GM12873 (cell line): ENCODE measurements around the gene SSC5D.

Experiments
- TF ChIP-seq, protein P1 (sequence below): IDR thresholded peaks from 2 replicates; pipeline ENCODE4 v1.5.1; 2012; ENCODE audit warnings: low read depth, mild to moderate bottlenecking, moderate library complexity, low read length, control low read depth; ENCODE audit not compliant: insufficient read depth; ENCODE audit errors: missing control alignments

The SSC5D gene

DNA sequence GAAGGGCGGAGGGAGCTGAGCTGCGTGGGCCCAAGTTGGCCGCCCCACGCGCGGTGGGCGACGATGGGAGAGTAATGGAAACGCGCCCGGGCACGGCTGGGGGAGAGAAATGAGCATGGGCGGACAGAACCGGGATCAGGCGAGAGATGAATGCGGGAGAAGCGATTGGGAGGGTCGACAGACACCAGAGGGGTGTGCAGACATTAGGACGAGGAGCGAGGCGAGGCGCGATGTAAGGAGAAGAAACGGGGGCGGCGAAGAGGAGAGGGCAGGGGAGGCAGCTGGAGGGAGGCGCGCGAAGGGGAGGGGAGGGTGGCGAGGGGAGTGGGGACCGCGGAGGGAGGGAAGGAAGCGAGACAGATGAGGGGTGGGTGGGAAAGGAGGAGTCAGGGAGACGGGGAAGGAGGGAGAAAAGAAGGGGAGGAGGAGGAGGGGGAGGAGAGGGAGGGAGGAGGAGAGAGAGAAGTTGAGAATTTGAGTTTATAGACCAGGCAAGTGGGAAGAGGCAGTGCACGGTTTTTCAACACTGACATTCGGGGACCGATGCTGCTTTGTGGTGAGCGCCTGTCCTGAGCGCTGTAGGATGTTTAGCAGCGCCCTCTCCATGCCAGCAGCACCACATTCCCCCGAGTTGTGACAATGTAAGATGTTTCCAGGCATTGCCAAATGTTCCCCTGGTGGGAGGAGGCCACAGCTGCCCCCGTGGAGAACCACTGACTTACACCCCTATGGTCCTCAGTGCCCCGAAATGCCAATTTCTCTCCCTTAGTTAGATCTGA, 45.0 kb upstream of the SSC5D start, which contains the start of gene SHISA7:
SHISA7 (minus strand) TSS at position 256 of the 779 bp plus-strand sequence. CDS start 437 bp downstream, outside the sequence.
- TF ChIP-seq, protein P1, sequence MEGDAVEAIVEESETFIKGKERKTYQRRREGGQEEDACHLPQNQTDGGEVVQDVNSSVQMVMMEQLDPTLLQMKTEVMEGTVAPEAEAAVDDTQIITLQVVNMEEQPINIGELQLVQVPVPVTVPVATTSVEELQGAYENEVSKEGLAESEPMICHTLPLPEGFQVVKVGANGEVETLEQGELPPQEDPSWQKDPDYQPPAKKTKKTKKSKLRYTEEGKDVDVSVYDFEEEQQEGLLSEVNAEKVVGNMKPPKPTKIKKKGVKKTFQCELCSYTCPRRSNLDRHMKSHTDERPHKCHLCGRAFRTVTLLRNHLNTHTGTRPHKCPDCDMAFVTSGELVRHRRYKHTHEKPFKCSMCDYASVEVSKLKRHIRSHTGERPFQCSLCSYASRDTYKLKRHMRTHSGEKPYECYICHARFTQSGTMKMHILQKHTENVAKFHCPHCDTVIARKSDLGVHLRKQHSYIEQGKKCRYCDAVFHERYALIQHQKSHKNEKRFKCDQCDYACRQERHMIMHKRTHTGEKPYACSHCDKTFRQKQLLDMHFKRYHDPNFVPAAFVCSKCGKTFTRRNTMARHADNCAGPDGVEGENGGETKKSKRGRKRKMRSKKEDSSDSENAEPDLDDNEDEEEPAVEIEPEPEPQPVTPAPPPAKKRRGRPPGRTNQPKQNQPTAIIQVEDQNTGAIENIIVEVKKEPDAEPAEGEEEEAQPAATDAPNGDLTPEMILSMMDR, result no peak

DNA sequence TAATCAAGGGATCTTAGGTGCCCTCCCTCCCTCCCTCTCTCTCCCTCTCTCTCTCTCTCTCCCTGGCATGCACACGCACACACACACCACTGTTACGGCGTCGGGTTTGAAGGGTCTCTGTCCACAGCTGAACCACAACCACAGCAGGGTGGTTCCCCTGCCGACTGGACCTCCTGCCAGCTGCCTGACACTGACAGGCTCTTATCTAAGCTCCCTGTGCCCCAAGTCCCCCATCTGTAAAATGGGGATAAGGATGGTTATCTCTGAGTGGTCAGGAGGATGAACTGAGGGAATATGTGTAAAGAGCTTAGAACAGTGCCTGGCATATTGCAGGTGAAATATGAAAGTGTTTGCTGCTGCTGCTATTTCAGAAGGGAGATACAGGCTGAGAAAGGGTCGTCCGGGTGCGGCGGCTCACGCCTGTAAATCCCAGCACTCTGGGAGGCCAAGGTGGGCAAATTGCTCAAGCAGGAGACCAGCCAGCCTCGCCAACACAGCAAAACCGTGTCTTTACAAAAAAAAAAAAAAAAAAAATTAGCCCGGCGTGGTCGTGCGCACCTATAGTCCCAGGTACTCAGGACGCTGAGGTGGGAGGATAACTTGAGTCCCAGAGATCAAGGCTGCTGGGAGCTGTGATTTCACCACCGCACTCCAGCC, 44.3 kb upstream of the SSC5D start:
- TF ChIP-seq, protein P1, result no peak

DNA sequence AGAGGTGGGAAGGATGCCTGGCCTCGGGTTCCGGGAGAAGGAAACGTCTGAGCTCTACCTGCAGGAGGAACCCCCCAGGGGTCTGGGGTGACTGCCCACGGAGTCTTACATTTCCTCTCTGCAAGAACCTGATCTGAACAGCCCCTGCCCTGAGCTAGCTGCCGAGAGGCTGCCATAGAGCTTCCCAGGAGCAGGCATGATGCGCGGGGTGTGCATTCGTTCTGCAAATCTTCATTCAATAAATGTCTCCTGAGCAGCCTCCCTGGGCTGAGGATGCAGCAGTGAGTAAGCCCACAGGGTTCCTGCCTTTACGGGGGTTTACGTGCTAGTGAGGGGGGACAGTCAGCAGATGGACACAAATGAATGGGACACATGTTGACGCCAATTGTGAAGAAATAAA, 43.6 kb upstream of the SSC5D start:
- TF ChIP-seq, protein P1, result no peak

GRCh38 chr19:55446060-55446459, 42.2 kb upstream of the SSC5D start:
- TF ChIP-seq, protein P1, result no peak

GRCh38 chr19:55447421-55448174, 40.6 kb upstream of the SSC5D start:
- TF ChIP-seq, protein P1, result no peak

DNA sequence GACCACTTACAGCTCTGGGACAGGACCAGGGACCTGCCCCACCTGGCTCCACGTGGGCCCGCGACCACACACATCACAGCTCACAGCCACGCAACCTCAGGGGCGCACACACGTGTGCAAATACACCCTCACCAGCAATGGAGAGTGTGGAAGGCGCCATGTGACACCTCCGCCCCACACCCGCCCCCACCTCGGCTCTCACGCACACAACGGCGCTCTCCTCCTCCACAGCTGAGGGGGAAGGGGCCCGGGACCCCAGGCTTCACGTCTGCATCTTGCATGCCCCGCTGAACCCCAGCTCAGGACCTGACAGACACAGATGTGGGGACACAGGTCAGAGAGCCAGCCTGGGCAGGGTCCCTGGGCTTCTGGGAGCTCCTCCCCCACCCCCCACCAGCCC, 38.8 kb upstream of the SSC5D start:
- TF ChIP-seq, protein P1, result no peak
